NCI-H1105 (cell line): Measurements from ENCODE around the gene SYT3.
A peak's percentile ranks its signal among the peaks of the same experiment; 100 is the strongest.

ENCODE experiments used
- DNase-seq: peaks from one replicate; lab custom pipeline; 2025; lab: John Stamatoyannopoulos, UW

Gene SYT3

GRCh38 chr19:50661766-50662650 lies 22.3 kb upstream of the SYT3 start:
- no peak for DNase-seq

- no peak for DNase-seq
Observed at GRCh38 chr19:50661023-50661422, 21.3 kb upstream of the SYT3 start.

- no peak for DNase-seq
Observed at GRCh38 chr19:50660088-50660366, 20.3 kb upstream of the SYT3 start.

GRCh38 chr19:50659318-50660087 lies 19.8 kb upstream of the SYT3 start:
- DNase-seq = no peak

GRCh38 chr19:50658441-50659317 lies 19.0 kb upstream of the SYT3 start:
- DNase-seq = no peak

GRCh38 chr19:50657712-50658440 lies 18.2 kb upstream of the SYT3 start:
- DNase-seq = peak; percentile 19

- no peak for DNase-seq
Observed at GRCh38 chr19:50657222-50657669, 17.6 kb upstream of the SYT3 start.

GRCh38 chr19:50654882-50655281 lies 15.2 kb upstream of the SYT3 start:
- DNase-seq = no peak

- DNase-seq = no peak
Observed at GRCh38 chr19:50652722-50653121, 13.0 kb upstream of the SYT3 start.

- no peak for DNase-seq
Observed at GRCh38 chr19:50651174-50651573, 11.5 kb upstream of the SYT3 start.

GRCh38 chr19:50649433-50650391 lies 10.0 kb upstream of the SYT3 start, which contains the start of gene C19orf81:
C19orf81 (plus strand) TSS chr19:50649445; CDS start chr19:50649445, 0 bp downstream.
- DNase-seq = no peak

- no peak for DNase-seq
Observed at GRCh38 chr19:50648659-50649058, 9.0 kb upstream of the SYT3 start.

GRCh38 chr19:50647879-50648615 lies 8.4 kb upstream of the SYT3 start:
- DNase-seq = no peak

- no peak for DNase-seq
Observed at GRCh38 chr19:50646074-50646807, 6.6 kb upstream of the SYT3 start.

- DNase-seq = no peak
Observed at GRCh38 chr19:50645107-50645506, 5.4 kb upstream of the SYT3 start.

- no peak for DNase-seq
Observed at GRCh38 chr19:50644315-50644915, 4.7 kb upstream of the SYT3 start.

- no peak for DNase-seq
Observed at GRCh38 chr19:50640368-50640767, 687 bp upstream of the SYT3 start.

- DNase-seq = no peak
Observed at GRCh38 chr19:50638600-50638999, 1.1 kb downstream of the SYT3 start.
